H9 (cell line): ENCODE data around the gene GPR62. TPM values are rescaled to one million over a fixed set of nuclear protein-coding genes. Genes with fewer than 3 reads are reported as not detected.

Experiments used
- DNase-seq: peaks from one replicate; pipeline ENCODE4 v3.0.0-alpha.2; 2017
- H2AFZ ChIP-seq: one replicate; pipeline ENCODE4 v1.6.1; 2013; ENCODE audit warnings: mild to moderate bottlenecking, low read length, control low read depth, moderate library complexity
- H2AK5ac ChIP-seq: 2 replicates; pipeline ENCODE4 v1.6.1; 2013; ENCODE audit warnings: low read length, control low read depth, mixed read lengths; ENCODE audit not compliant: insufficient read length
- H2BK120ac ChIP-seq: one replicate; pipeline ENCODE4 v1.6.1; 2013; ENCODE audit warnings: low read depth, mild to moderate bottlenecking, low read length, control low read depth, inconsistent platforms; ENCODE audit not compliant: poor library complexity, severe bottlenecking
- H2BK12ac ChIP-seq: 2 replicates; pipeline ENCODE4 v1.6.1; 2013; ENCODE audit warnings: low read length, control low read depth, mixed read lengths, low read depth; ENCODE audit not compliant: insufficient read length
- H2BK15ac ChIP-seq: 2 replicates; pipeline ENCODE4 v1.6.1; 2013; ENCODE audit warnings: low read depth, low read length, control low read depth
- H2BK20ac ChIP-seq: one replicate; pipeline ENCODE4 v1.6.1; 2013; ENCODE audit warnings: low read depth, mild to moderate bottlenecking, low read length, control low read depth, inconsistent platforms; ENCODE audit not compliant: poor library complexity, severe bottlenecking
- H2BK5ac ChIP-seq: 2 replicates; pipeline ENCODE4 v1.6.1; 2013; ENCODE audit warnings: low read length, control low read depth, mixed read lengths; ENCODE audit not compliant: insufficient read length
- H3K14ac ChIP-seq: 2 replicates; pipeline ENCODE4 v1.6.1; 2013; ENCODE audit warnings: low read length, control low read depth; ENCODE audit not compliant: insufficient read depth
- H3K18ac ChIP-seq: 2 replicates; pipeline ENCODE4 v1.6.1; 2013; ENCODE audit warnings: low read depth, mild to moderate bottlenecking, mixed read lengths, low read length, control low read depth; ENCODE audit not compliant: insufficient read length
- H3K23ac ChIP-seq: 2 replicates; pipeline ENCODE4 v1.6.1; 2013; ENCODE audit warnings: low read length, control low read depth, mixed read lengths, low read depth; ENCODE audit not compliant: insufficient read length
- H3K23me2 ChIP-seq: 2 replicates; pipeline ENCODE4 v1.6.1; 2013; ENCODE audit warnings: low read depth, mild to moderate bottlenecking, mixed read lengths, low read length, control low read depth; ENCODE audit not compliant: insufficient read length, poor library complexity, severe bottlenecking
- H3K27ac ChIP-seq: 2 replicates; pipeline ENCODE4 v1.5.1; 2013; ENCODE audit warnings: low read length, control low read depth, mixed read lengths, low read depth; ENCODE audit not compliant: insufficient read length
- H3K27me3 ChIP-seq: 2 replicates; pipeline ENCODE4 v1.6.1; 2013; ENCODE audit warnings: low read length, control low read depth, inconsistent platforms; ENCODE audit not compliant: insufficient read depth
- H3K4ac ChIP-seq: 2 replicates; pipeline ENCODE4 v1.6.1; 2013; ENCODE audit warnings: low read depth, mild to moderate bottlenecking, control low read depth, inconsistent platforms, low read length, moderate library complexity
- H3K4me1 ChIP-seq: 2 replicates; pipeline ENCODE4 v1.6.1; 2013; ENCODE audit warnings: low read length, control low read depth, inconsistent platforms; ENCODE audit not compliant: insufficient read depth
- H3K4me2 ChIP-seq: 2 replicates; pipeline ENCODE4 v1.6.1; 2013; ENCODE audit warnings: low read length, control low read depth, mixed read lengths; ENCODE audit not compliant: insufficient read length, insufficient read depth
- H3K56ac ChIP-seq: 2 replicates; pipeline ENCODE4 v1.6.1; 2013; ENCODE audit warnings: low read depth, mild to moderate bottlenecking, mixed read lengths, low read length, control low read depth; ENCODE audit not compliant: insufficient read length
- H3K79me1 ChIP-seq: 2 replicates; pipeline ENCODE4 v1.6.1; 2013; ENCODE audit warnings: low read depth, mild to moderate bottlenecking, moderate library complexity, low read length, control low read depth, inconsistent platforms; ENCODE audit not compliant: insufficient read depth, poor library complexity, severe bottlenecking
- H3K79me2 ChIP-seq: 2 replicates; pipeline ENCODE4 v1.6.1; 2013; ENCODE audit warnings: low read length, control low read depth, inconsistent platforms; ENCODE audit not compliant: insufficient read depth
- H3K9ac ChIP-seq: 2 replicates; pipeline ENCODE4 v1.6.1; 2013; ENCODE audit warnings: low read length, control low read depth, mixed read lengths; ENCODE audit not compliant: insufficient read length; ENCODE audit errors: extremely low read depth
- H3K9me3 ChIP-seq: one replicate; pipeline ENCODE4 v1.6.1; 2013; ENCODE audit warnings: low read depth, low read length, inconsistent platforms; ENCODE audit not compliant: control insufficient read depth
- H3T11ph ChIP-seq: one replicate; pipeline ENCODE4 v1.6.1; 2013; ENCODE audit warnings: mild to moderate bottlenecking, low read length, control low read depth, inconsistent platforms
- H4K20me1 ChIP-seq: one replicate; pipeline ENCODE4 v1.6.1; 2013; ENCODE audit not compliant: control insufficient read depth, insufficient read length, insufficient read depth
- H4K5ac ChIP-seq: 2 replicates; pipeline ENCODE4 v1.6.1; 2013; ENCODE audit warnings: low read depth, mild to moderate bottlenecking, mixed read lengths, low read length, control low read depth; ENCODE audit not compliant: insufficient read length
- H4K8ac ChIP-seq: replicated peaks from 2 replicates; pipeline ENCODE4 v1.6.1; 2013; ENCODE audit warnings: low read length, control low read depth, mixed read lengths, low read depth; ENCODE audit not compliant: insufficient read length
- H4K91ac ChIP-seq: 2 replicates; pipeline ENCODE4 v1.6.1; 2013; ENCODE audit warnings: low read depth, mild to moderate bottlenecking, moderate library complexity, mixed read lengths, low read length, control low read depth; ENCODE audit not compliant: insufficient read length
- H3K27ac Mint-ChIP-seq, 3 experiments: 2 replicates in 2 of 3; 3 replicates in 1 of 3; pipeline ENCODE4 v1.8.0; 2020 to 2021; ENCODE audit warnings: mixed read lengths in 3 of 3, mild to moderate bottlenecking in 1 of 3, moderate library complexity in 1 of 3
- H3K27me3 Mint-ChIP-seq: 2 replicates; pipeline ENCODE4 v1.8.0; 2021; ENCODE audit warnings: low read depth, mild to moderate bottlenecking, moderate library complexity, mixed read lengths
- H3K36me3 Mint-ChIP-seq, 3 experiments: 2 replicates in 2 of 3; 3 replicates in 1 of 3; pipeline ENCODE4 v1.8.0; 2020 to 2021; ENCODE audit warnings: low read depth in 3 of 3, mixed read lengths in 3 of 3; ENCODE audit not compliant: insufficient read depth in 1 of 3
- H3K4me1 Mint-ChIP-seq, 2 experiments: 2 replicates each; pipeline ENCODE4 v1.8.0; 2020; ENCODE audit warnings: mixed read lengths in 2 of 2
- H3K4me3 Mint-ChIP-seq, 2 experiments: 2 replicates in 1 of 2; 3 replicates in 1 of 2; pipeline ENCODE4 v1.8.0; 2020 to 2021; ENCODE audit warnings: mild to moderate bottlenecking in 2 of 2, mixed read lengths in 2 of 2, moderate library complexity in 1 of 2
- H3K9me3 Mint-ChIP-seq, 2 experiments: 2 replicates in 1 of 2; 3 replicates in 1 of 2; pipeline ENCODE4 v1.8.0; 2020; ENCODE audit warnings: mild to moderate bottlenecking in 2 of 2, mixed read lengths in 2 of 2, moderate library complexity in 1 of 2
- CTCF ChIP-seq: fragments of 200-600 bp; sonication (generic); conservative IDR thresholded peaks from 3 replicates; pipeline ENCODE4 v1.8.0; 2021; ENCODE audit warnings: antibody characterized with exemption, mild to moderate bottlenecking
- WGBS: extraction: QIAGEN DNeasy Blood & Tissue Kit; methylation state at CpG from one replicate; pipeline ENCODE4 v1.1.7; 2013; ENCODE audit warnings: missing lambda C conversion rate, low lambda C conversion rate, mixed read lengths; ENCODE audit not compliant: insufficient read length; ENCODE audit errors: extremely low coverage; 5-methylcytosine and 5-hydroxymethylcytosine counted together
- total RNA-seq: library from RNA; stranded (reverse); gene quantifications from 2 replicates; pipeline ENCODE4 v1.2.1, GENCODE V29; 2021

GPR62 gene
- total RNA-seq, 1 experiment from 2014 or later = 0.13 TPM

- H3K79me2 ChIP-seq = peaks cover 10% of the 10 kb centered on the region; the same call in 1 of the 2 replicates
- H3K36me3 Mint-ChIP-seq = peaks cover 19 to 21% (median 20%) of the 10 kb centered on the region in 3 experiments
- peaks cover 2% of the 10 kb centered on the region for H4K20me1 ChIP-seq
- no peak overlapping the region for H3K27ac ChIP-seq
- no peak overlapping the region for H2BK20ac ChIP-seq
- no peak overlapping the region for H2AFZ ChIP-seq
- H2BK15ac ChIP-seq = no peak overlapping the region
- no peak overlapping the region for H3K4ac ChIP-seq
- no peak overlapping the region for H3T11ph ChIP-seq
- no peak overlapping the region for H3K27ac Mint-ChIP-seq
- H3K9ac ChIP-seq = no peak overlapping the region
- no peak overlapping the region for H3K4me2 ChIP-seq
- peaks cover 33 to 43% of the 10 kb centered on the region in 2 experiments for H3K4me1 Mint-ChIP-seq
- H3K4me1 ChIP-seq = peaks cover 7% of the 10 kb centered on the region
- H3K9me3 ChIP-seq = no peaks in the 10 kb centered on the region
- H4K5ac ChIP-seq = no peak overlapping the region
- no peak overlapping the region for H3K18ac ChIP-seq
- no peak overlapping the region for H2BK120ac ChIP-seq
- WGBS = no CpG with 5 or more reads among the region's 7 CpGs
- H3K23me2 ChIP-seq = peaks cover 11% of the 10 kb centered on the region
- H3K23ac ChIP-seq = no peak overlapping the region
- peaks cover 4% of the 10 kb centered on the region for H3K27me3 Mint-ChIP-seq
- H3K56ac ChIP-seq = no peak overlapping the region
- H2BK12ac ChIP-seq = no peak overlapping the region
- H2BK5ac ChIP-seq = no peak overlapping the region
- H3K79me1 ChIP-seq = peaks cover 7% of the 10 kb centered on the region
- H4K8ac ChIP-seq = no peak overlapping the region
- no peak overlapping the region for H4K91ac ChIP-seq
- H3K14ac ChIP-seq = no peak overlapping the region
- no peak overlapping the region for H2AK5ac ChIP-seq
- H3K9me3 Mint-ChIP-seq = no peaks in the 10 kb centered on the region; a peak in 1 of 5 replicates
- no peak for TF ChIP-seq CTCF
- H3K4me3 Mint-ChIP-seq = no peak overlapping the region
- DNase-seq = no peak
- H3K27me3 ChIP-seq = no peaks in the 10 kb centered on the region
Measured at GRCh38 chr3:51998774-51999173, 43.6 kb downstream of the GPR62 start.
